HEK293 (cell line): ENCODE results near the gene ZCWPW1.

ENCODE experiments used
- ZNF146 ChIP-seq: fragments of 450-650 bp; formaldehyde crosslinking; IDR thresholded peaks from 2 replicates; pipeline ENCODE4 v1.5.1; 2016; ENCODE audit warnings: missing biosample characterization, missing genetic modification characterization
- ZNF174 ChIP-seq: fragments of 450-650 bp; formaldehyde crosslinking; IDR thresholded peaks from 2 replicates; pipeline ENCODE4 v1.5.0; 2017; ENCODE audit warnings: missing biosample characterization, mild to moderate bottlenecking, missing genetic modification characterization

DNA sequence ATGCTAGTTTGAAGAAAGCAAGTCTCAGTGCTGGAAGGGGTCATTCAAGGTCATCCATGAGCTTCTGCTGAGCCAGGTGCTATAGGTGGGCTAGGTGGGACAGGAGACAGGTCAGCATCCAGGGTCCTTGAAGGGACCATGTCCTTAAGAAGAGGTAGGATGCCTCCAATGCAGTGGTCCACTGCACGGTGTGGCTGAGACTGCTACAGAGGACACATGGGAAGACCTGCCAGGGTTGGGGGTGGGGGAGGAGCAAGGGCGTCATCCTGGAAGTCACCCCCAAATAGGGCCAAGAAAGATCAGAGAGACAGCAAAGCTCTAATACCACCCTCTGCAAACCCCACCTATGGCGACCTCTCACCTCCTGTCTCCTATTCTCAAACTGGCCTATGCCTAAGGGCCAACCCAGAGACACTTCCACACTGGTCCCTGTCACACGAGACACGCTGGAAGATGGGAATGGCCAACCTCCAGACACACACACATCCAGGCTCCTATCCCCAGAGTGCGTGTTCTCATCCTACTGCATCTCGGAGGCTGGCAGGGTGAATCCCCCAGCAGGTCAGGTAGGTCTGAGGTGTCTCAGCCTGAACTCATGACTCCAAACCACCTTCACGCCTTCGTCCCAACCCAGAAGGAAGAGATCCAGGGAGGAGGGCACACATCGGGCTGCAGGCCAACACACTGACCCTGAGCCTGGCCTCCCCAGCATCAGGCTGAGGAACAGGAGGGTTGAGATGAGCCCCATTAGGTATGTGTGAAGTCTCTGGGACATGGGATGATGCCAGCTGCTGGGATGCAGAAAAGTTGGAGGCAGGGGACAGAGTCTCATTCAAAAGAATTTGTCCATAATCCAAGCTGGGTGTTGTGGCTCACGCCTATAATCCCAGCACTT, 13.4 kb upstream of the ZCWPW1 start:
- no peak for TF ChIP-seq ZNF174
- no peak for TF ChIP-seq ZNF146 (tag by site-specific recombination)
